WTC11 (cell line): Measurements from ENCODE around the gene HDAC7. TPM values are rescaled to one million over a fixed set of nuclear protein-coding genes. Genes with fewer than 3 reads are reported as not detected.

Experiments
- ATAC-seq: fragments of 200-7000 bp; cut with Tn5 transposase; 2 replicates; pipeline ENCODE4 v1.10.0; 2021; ENCODE audit warnings: mild to moderate bottlenecking, moderate library complexity
- CTCF ChIA-PET: fragments of 300-600 bp; sonication (Branson Sonifier 250); formaldehyde crosslinking; loops from one replicate; lab custom pipeline; 2021; ENCODE audit warnings: antibody characterized with exemption; lab: Charles Lee
- POLR2A ChIA-PET: fragments of 350-600 bp; sonication (Branson Sonifier 250); formaldehyde crosslinking; loops from one replicate; lab custom pipeline; 2021; ENCODE audit warnings: antibody characterized with exemption; lab: Charles Lee
- DNase-seq: peaks from one replicate; pipeline ENCODE4 v3.0.0; 2021; ENCODE audit warnings: low spot score
- H3K27ac Mint-ChIP-seq: 2 replicates; pipeline ENCODE4 v1.8.0; 2021; ENCODE audit warnings: mixed read lengths
- H3K27me3 Mint-ChIP-seq: 2 replicates; pipeline ENCODE4 v1.8.0; 2021; ENCODE audit warnings: low read depth, mild to moderate bottlenecking, moderate library complexity, mixed read lengths
- H3K36me3 Mint-ChIP-seq: 2 replicates; pipeline ENCODE4 v1.8.0; 2021; ENCODE audit warnings: mixed read lengths
- H3K4me1 Mint-ChIP-seq: 2 replicates; pipeline ENCODE4 v1.8.0; 2022; ENCODE audit warnings: mixed read lengths
- H3K4me3 Mint-ChIP-seq: 2 replicates; pipeline ENCODE4 v1.8.0; 2021; ENCODE audit warnings: mild to moderate bottlenecking, moderate library complexity, mixed read lengths
- H3K9me3 Mint-ChIP-seq: 2 replicates; pipeline ENCODE4 v1.8.0; 2021; ENCODE audit warnings: mixed read lengths
- AFF4 ChIP-seq: sonication (generic); formaldehyde crosslinking; IDR thresholded peaks from 2 replicates; pipeline ENCODE4 v1.8.1; 2023; ENCODE audit warnings: mild to moderate bottlenecking, missing genetic modification reagents, borderline replicate concordance
- CTCF ChIP-seq: fragments of 200-600 bp; IDR thresholded peaks from 2 replicates; pipeline ENCODE4 v1.8.0; 2022; ENCODE audit warnings: antibody characterized with exemption
- EMX1 ChIP-seq: fragments of 250-450 bp; sonication (Bioruptor Pico); IDR thresholded peaks from 2 replicates; pipeline ENCODE4 v1.8.0; 2021; ENCODE audit warnings: mild to moderate bottlenecking
- GABPB1 ChIP-seq: sonication (generic); formaldehyde crosslinking; IDR thresholded peaks from 2 replicates; pipeline ENCODE4 v1.8.1; 2023; ENCODE audit warnings: mild to moderate bottlenecking, missing genetic modification reagents
- IRF1 ChIP-seq: sonication (generic); formaldehyde crosslinking; IDR thresholded peaks from 2 replicates; pipeline ENCODE4 v1.8.0; 2023; ENCODE audit warnings: missing genetic modification reagents
- NR1H2 ChIP-seq: sonication (generic); formaldehyde crosslinking; IDR thresholded peaks from 2 replicates; pipeline ENCODE4 v1.9.0; 2021; ENCODE audit warnings: mild to moderate bottlenecking, moderate library complexity, missing genetic modification reagents
- NR3C1 ChIP-seq: sonication (generic); formaldehyde crosslinking; conservative IDR thresholded peaks from 2 replicates; pipeline ENCODE4 v1.8.1; 2023; ENCODE audit warnings: low read depth, mild to moderate bottlenecking, missing genetic modification reagents
- PRDM15 ChIP-seq: sonication (generic); formaldehyde crosslinking; IDR thresholded peaks from 2 replicates; pipeline ENCODE4 v1.8.0; 2022; ENCODE audit warnings: missing genetic modification reagents
- RORB ChIP-seq: fragments of 250-450 bp; sonication (Bioruptor Pico); IDR thresholded peaks from 2 replicates; pipeline ENCODE4 v1.9.0; 2021; ENCODE audit warnings: mild to moderate bottlenecking
- SMAD3 ChIP-seq: sonication (generic); formaldehyde crosslinking; IDR thresholded peaks from 2 replicates; pipeline ENCODE4 v1.8.0; 2022; ENCODE audit warnings: missing genetic modification reagents, mild to moderate bottlenecking, borderline replicate concordance
- SOX15 ChIP-seq: fragments of 250-450 bp; sonication (Bioruptor Pico); IDR thresholded peaks from 2 replicates; pipeline ENCODE4 v1.9.0; 2021; ENCODE audit warnings: mild to moderate bottlenecking
- TEAD1 ChIP-seq: sonication (generic); formaldehyde crosslinking; IDR thresholded peaks from 2 replicates; pipeline ENCODE4 v1.8.0; 2022; ENCODE audit warnings: mild to moderate bottlenecking, missing genetic modification reagents
- ZBTB43 ChIP-seq: sonication (generic); formaldehyde crosslinking; IDR thresholded peaks from 2 replicates; pipeline ENCODE4 v1.8.1; 2023; ENCODE audit warnings: mild to moderate bottlenecking, missing genetic modification reagents
- ZMAT4 ChIP-seq: fragments of 250-450 bp; sonication (Bioruptor Pico); IDR thresholded peaks from 2 replicates; pipeline ENCODE4 v1.9.0; 2021; ENCODE audit warnings: mild to moderate bottlenecking
- ZNF423 ChIP-seq: fragments of 250-450 bp; sonication (Bioruptor Pico); IDR thresholded peaks from 2 replicates; pipeline ENCODE4 v2.1.2; 2022; ENCODE audit warnings: mild to moderate bottlenecking, moderate library complexity
- ZNF512 ChIP-seq: sonication (generic); formaldehyde crosslinking; IDR thresholded peaks from 2 replicates; pipeline ENCODE4 v1.8.1; 2022; ENCODE audit warnings: missing genetic modification reagents, borderline replicate concordance
- ZNF532 ChIP-seq: fragments of 250-450 bp; sonication (Bioruptor Pico); IDR thresholded peaks from 2 replicates; pipeline ENCODE4 v1.9.0; 2021; ENCODE audit warnings: mild to moderate bottlenecking, borderline replicate concordance
- total RNA-seq: library from RNA; stranded (reverse); gene quantifications from 3 replicates; pipeline ENCODE4 v1.2.3, GENCODE V29; 2021

HDAC7 gene
- total RNA-seq, 1 experiment from 2014 or later, result 111 TPM

- Mint-ChIP-seq H3K27me3 (no peaks in the 10 kb centered on the region), H3K9me3 (no peaks in the 10 kb centered on the region), H3K4me3 (no peak overlapping the region), H3K27ac (no peak overlapping the region), H3K36me3 (peaks cover 56% of the 10 kb centered on the region), H3K4me1 (no peaks in the 10 kb centered on the region)
- ChIA-PET CTCF (interaction anchor here (0.9 to 4.2 kb wide), 5 partner anchors 8 to 51 kb away, joined by 3 to 36 read pairs (median 5); no protein-coding TSS in a partner anchor), POLR2A (no interaction called here)
- DNase-seq (no peak), ATAC-seq (no peak)
- TF ChIP-seq GABPB1 (CRISPR knock-in tag), result no peak
- TF ChIP-seq NR1H2, result no peak
- no peak for TF ChIP-seq RORB (CRISPR knock-in tag)
- TF ChIP-seq EMX1 (CRISPR knock-in tag), result no peak
- TF ChIP-seq SMAD3 (CRISPR knock-in tag), result no peak
- TF ChIP-seq CTCF, result no peak
- no peak for TF ChIP-seq ZMAT4
- TF ChIP-seq ZNF532 (CRISPR knock-in tag), result no peak
- TF ChIP-seq ZBTB43, result no peak
- no peak for TF ChIP-seq TEAD1 (CRISPR knock-in tag)
- TF ChIP-seq IRF1 (CRISPR knock-in tag), result no peak
- TF ChIP-seq NR3C1, result no peak
- no peak for TF ChIP-seq ZNF423 (CRISPR knock-in tag)
- TF ChIP-seq ZNF512 (CRISPR knock-in tag), result no peak
- no peak for TF ChIP-seq PRDM15 (CRISPR knock-in tag)
- no peak for TF ChIP-seq AFF4
- TF ChIP-seq SOX15 (CRISPR knock-in tag), result no peak
These were observed 31.9 kb downstream of the HDAC7 start for GRCh38 chr12:47787596-47788319.
